Caco-2 (cell line): ENCODE results near the gene RALGAPA2. TPM values are rescaled to one million over a fixed set of nuclear protein-coding genes. Genes with fewer than 3 reads are reported as not detected.

Experiments used
- BruUV-seq: library from RNA; stranded (reverse); fragments of 400-500 nt; replicated peaks from 2 replicates; lab custom pipeline; 2021; lab: Mats Ljungman, UMichigan
- CTCF ChIA-PET: fragments of 300-600 bp; sonication (Branson Sonifier 250); formaldehyde crosslinking; loops from one replicate; lab custom pipeline; 2022; ENCODE audit warnings: antibody characterized with exemption; lab: Charles Lee
- POLR2A ChIA-PET: fragments of 300-600 bp; sonication (Branson Sonifier 250); formaldehyde crosslinking; loops from one replicate; lab custom pipeline; 2022; ENCODE audit warnings: antibody characterized with exemption; lab: Charles Lee
- DNase-seq, 2 experiments: peaks; one replicate each; pipeline versions ENCODE4 v3.0.0 to v3.0.0-alpha.2; 2020 to 2022
- H3K27me3 ChIP-seq: replicated peaks from 2 replicates; pipeline ENCODE4 v1.6.0; 2011; ENCODE audit warnings: low read length; ENCODE audit not compliant: control insufficient read depth, insufficient read depth
- H3K36me3 ChIP-seq: 2 replicates; pipeline ENCODE4 v1.5.1; 2011; ENCODE audit warnings: low read length; ENCODE audit not compliant: control insufficient read depth, insufficient read depth
- H3K4me1 ChIP-seq: fragments of 250-450 bp; sonication (Bioruptor Pico); 2 replicates; pipeline ENCODE4 v1.5.1; 2020; ENCODE audit warnings: mild to moderate bottlenecking
- H3K4me3 ChIP-seq: 2 replicates; pipeline ENCODE4 v1.5.1; 2011; ENCODE audit warnings: low read depth, mild to moderate bottlenecking, control low read depth, low read length
- H3K9me3 ChIP-seq: fragments of 250-450 bp; sonication (Bioruptor Pico); 2 replicates; pipeline ENCODE4 v1.5.1; 2020; ENCODE audit warnings: mild to moderate bottlenecking, moderate library complexity
- H3K27ac Mint-ChIP-seq: one replicate; pipeline ENCODE4 v1.8.0; 2022; ENCODE audit warnings: mixed read lengths; ENCODE audit not compliant: unreplicated experiment
- H3K27me3 Mint-ChIP-seq: one replicate; pipeline ENCODE4 v1.8.0; 2022; ENCODE audit warnings: mixed read lengths; ENCODE audit not compliant: insufficient read depth, unreplicated experiment
- H3K36me3 Mint-ChIP-seq: one replicate; pipeline ENCODE4 v1.8.0; 2022; ENCODE audit warnings: mild to moderate bottlenecking, mixed read lengths; ENCODE audit not compliant: insufficient read depth, unreplicated experiment
- H3K4me1 Mint-ChIP-seq: one replicate; pipeline ENCODE4 v1.8.0; 2022; ENCODE audit warnings: low read depth, mixed read lengths; ENCODE audit not compliant: unreplicated experiment
- H3K4me3 Mint-ChIP-seq: one replicate; pipeline ENCODE4 v1.8.0; 2022; ENCODE audit warnings: mild to moderate bottlenecking, moderate library complexity, mixed read lengths; ENCODE audit not compliant: unreplicated experiment
- H3K9me3 Mint-ChIP-seq: one replicate; pipeline ENCODE4 v1.8.0; 2022; ENCODE audit warnings: mixed read lengths; ENCODE audit not compliant: unreplicated experiment
- intact Hi-C: fragments of 100-400 bp; cut with micrococcal nuclease; formaldehyde crosslinking; loops from one replicate; pipeline ENCODE4 v1.10.0; 2022; ENCODE audit not compliant: unreplicated experiment
- total RNA-seq: library from RNA; stranded (reverse); gene quantifications from 2 replicates; pipeline ENCODE4 v1.2.3, GENCODE V29; 2022
- TF ChIP-seq, protein P1 (sequence below), 2 experiments: fragments of 200-600 bp in 1 of 2; IDR thresholded peaks; 1 replicate in 1 of 2; 2 replicates in 1 of 2; pipeline versions ENCODE4 v1.5.1 to v1.8.0; 2011 to 2022; ENCODE audit warnings: antibody characterized with exemption in 1 of 2, control low read depth in 1 of 2, inconsistent platforms in 1 of 2, low read depth in 1 of 2, low read length in 1 of 2, mild to moderate bottlenecking in 1 of 2, moderate library complexity in 1 of 2; ENCODE audit not compliant: insufficient read depth in 1 of 2, severe bottlenecking in 1 of 2, unreplicated experiment in 1 of 2

Gene RALGAPA2
- total RNA-seq, 1 experiment from 2014 or later: 17.3 TPM

- no peak for DNase-seq
- H3K36me3 Mint-ChIP-seq: no peaks in the 10 kb centered on the region
- CTCF ChIA-PET: no interaction called here
- Histone ChIP-seq H3K27me3 (no peaks in the 10 kb centered on the region), H3K4me3 (no peak overlapping the region), H3K36me3 (no peaks in the 10 kb centered on the region), H3K9me3 (no peaks in the 10 kb centered on the region; the same call in 1 of the 2 replicates), H3K4me1 (no peaks in the 10 kb centered on the region)
- intact Hi-C loops: no loop called here
- H3K27me3 Mint-ChIP-seq: peaks cover 10% of the 10 kb centered on the region
- no peaks in the 10 kb centered on the region for H3K9me3 Mint-ChIP-seq
- TF ChIP-seq, protein P1, sequence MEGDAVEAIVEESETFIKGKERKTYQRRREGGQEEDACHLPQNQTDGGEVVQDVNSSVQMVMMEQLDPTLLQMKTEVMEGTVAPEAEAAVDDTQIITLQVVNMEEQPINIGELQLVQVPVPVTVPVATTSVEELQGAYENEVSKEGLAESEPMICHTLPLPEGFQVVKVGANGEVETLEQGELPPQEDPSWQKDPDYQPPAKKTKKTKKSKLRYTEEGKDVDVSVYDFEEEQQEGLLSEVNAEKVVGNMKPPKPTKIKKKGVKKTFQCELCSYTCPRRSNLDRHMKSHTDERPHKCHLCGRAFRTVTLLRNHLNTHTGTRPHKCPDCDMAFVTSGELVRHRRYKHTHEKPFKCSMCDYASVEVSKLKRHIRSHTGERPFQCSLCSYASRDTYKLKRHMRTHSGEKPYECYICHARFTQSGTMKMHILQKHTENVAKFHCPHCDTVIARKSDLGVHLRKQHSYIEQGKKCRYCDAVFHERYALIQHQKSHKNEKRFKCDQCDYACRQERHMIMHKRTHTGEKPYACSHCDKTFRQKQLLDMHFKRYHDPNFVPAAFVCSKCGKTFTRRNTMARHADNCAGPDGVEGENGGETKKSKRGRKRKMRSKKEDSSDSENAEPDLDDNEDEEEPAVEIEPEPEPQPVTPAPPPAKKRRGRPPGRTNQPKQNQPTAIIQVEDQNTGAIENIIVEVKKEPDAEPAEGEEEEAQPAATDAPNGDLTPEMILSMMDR (IDR thresholded peaks at IDR 0.05; ENCODE audit: insufficient read depth in 1 of 2, low read depth in 1 of 2, low read length in 1 of 2, severe bottlenecking in 1 of 2, unreplicated experiment in 1 of 2): no peak
- no peak overlapping the region for H3K27ac Mint-ChIP-seq
- POLR2A ChIA-PET: no interaction called here
- no peak overlapping the region for H3K4me3 Mint-ChIP-seq
- no peaks in the 10 kb centered on the region for H3K4me1 Mint-ChIP-seq
- no TSS peak for BruUV-seq
Measured at GRCh38 chr20:20386192-20386591, 326.3 kb downstream of the RALGAPA2 start.

- Mint-ChIP-seq H3K36me3 (no peaks in the 10 kb centered on the region), H3K9me3 (peaks cover 10% of the 10 kb centered on the region), H3K4me3 (no peak overlapping the region), H3K27me3 (peaks cover 17% of the 10 kb centered on the region), H3K4me1 (no peaks in the 10 kb centered on the region), H3K27ac (no peak overlapping the region)
- Histone ChIP-seq H3K36me3 (no peaks in the 10 kb centered on the region), H3K4me1 (no peaks in the 10 kb centered on the region), H3K9me3 (peaks cover 7% of the 10 kb centered on the region; the same call in 1 of the 2 replicates), H3K27me3 (peaks cover 3% of the 10 kb centered on the region; the same call in 1 of the 2 replicates), H3K4me3 (no peak overlapping the region)
- no TSS peak for BruUV-seq
- intact Hi-C loops: no loop called here
- ChIA-PET POLR2A (no interaction called here), CTCF (no interaction called here)
- TF ChIP-seq, protein P1 (IDR thresholded peaks at IDR 0.05; ENCODE audit: insufficient read depth in 1 of 2, low read depth in 1 of 2, low read length in 1 of 2, severe bottlenecking in 1 of 2, unreplicated experiment in 1 of 2): no peak
- peak in 1 of 2 experiments; percentile 20 for DNase-seq
Measured at GRCh38 chr20:20375862-20376261, 336.6 kb downstream of the RALGAPA2 start.

- no peak for DNase-seq
- H3K4me1 Mint-ChIP-seq: peaks cover 7% of the 10 kb centered on the region
- H3K27me3 Mint-ChIP-seq: peaks cover 24% of the 10 kb centered on the region
- Histone ChIP-seq H3K9me3 (no peaks in the 10 kb centered on the region), H3K27me3 (peaks cover 3% of the 10 kb centered on the region; the same call in 1 of the 2 replicates), H3K4me1 (peaks cover 7% of the 10 kb centered on the region), H3K36me3 (no peaks in the 10 kb centered on the region), H3K4me3 (no peak overlapping the region)
- H3K27ac Mint-ChIP-seq: no peak overlapping the region
- TF ChIP-seq, protein P1 (IDR thresholded peaks at IDR 0.05; ENCODE audit: insufficient read depth in 1 of 2, low read depth in 1 of 2, low read length in 1 of 2, severe bottlenecking in 1 of 2, unreplicated experiment in 1 of 2): no peak
- no peak overlapping the region for H3K4me3 Mint-ChIP-seq
- H3K36me3 Mint-ChIP-seq: no peaks in the 10 kb centered on the region
- POLR2A ChIA-PET: no interaction called here
- intact Hi-C loops: no loop called here
- no peaks in the 10 kb centered on the region for H3K9me3 Mint-ChIP-seq
- BruUV-seq: no TSS peak
- CTCF ChIA-PET: no interaction called here
Measured at GRCh38 chr20:20373091-20373571, 339.3 kb downstream of the RALGAPA2 start.
